ENCODE results near the gene HIRA. TPM values are rescaled to one million over a fixed set of nuclear protein-coding genes. Genes with fewer than 3 reads are reported as not detected.
A peak's percentile ranks its signal among the peaks of the same experiment; 100 is the strongest.

Gene HIRA
- polyA plus RNA-seq, 2 donors = 4.5 to 11.5 TPM

- Histone ChIP-seq H3K9me3 (ENCODE audit: control insufficient read depth in 2 of 2, insufficient read depth in 1 of 2, low read depth in 1 of 2, low read length in 1 of 2) (no peaks in the 10 kb centered on the region), H3K4me1 (ENCODE audit: control insufficient read depth in 2 of 2, insufficient read depth in 2 of 2, low read length in 1 of 2) (no peaks in the 10 kb centered on the region), H3K27ac (ENCODE audit: low read depth in 2 of 2, low read length in 1 of 2) (no peak overlapping the region), H3K27me3 (ENCODE audit: control insufficient read depth in 1 of 2, insufficient read depth in 2 of 2, low read length in 2 of 2) (no peaks in the 10 kb centered on the region), H3K4me3 (ENCODE audit: low read depth in 1 of 2, low read length in 2 of 2) (no peak overlapping the region), H3K36me3 (ENCODE audit: control insufficient read depth in 2 of 2, insufficient read depth in 2 of 2, low read length in 1 of 2) (no peaks in the 10 kb centered on the region)
- WGBS, 2 donors = 96% methylated on average over 5 of the region's 5 CpGs
Observed at GRCh38 chr22:19304547-19304946, 127.0 kb downstream of the HIRA start.

GRCh38 chr22:19303785-19304184 is 127.7 kb downstream of the HIRA start:
- Histone ChIP-seq H3K27me3 (ENCODE audit: control insufficient read depth in 1 of 2, insufficient read depth in 2 of 2, low read length in 2 of 2) (no peaks in the 10 kb centered on the region), H3K36me3 (ENCODE audit: control insufficient read depth in 2 of 2, insufficient read depth in 2 of 2, low read length in 1 of 2) (no peaks in the 10 kb centered on the region), H3K27ac (ENCODE audit: low read depth in 2 of 2, low read length in 1 of 2) (no peak overlapping the region), H3K4me3 (ENCODE audit: low read depth in 1 of 2, low read length in 2 of 2) (no peak overlapping the region), H3K4me1 (ENCODE audit: control insufficient read depth in 2 of 2, insufficient read depth in 2 of 2, low read length in 1 of 2) (no peaks in the 10 kb centered on the region), H3K9me3 (ENCODE audit: control insufficient read depth in 2 of 2, insufficient read depth in 1 of 2, low read depth in 1 of 2, low read length in 1 of 2) (no peaks in the 10 kb centered on the region)
- WGBS, 2 donors = 57 to 62% methylated on average over 1 of the region's 1 CpG

GRCh38 chr22:19295733-19296132 is 135.8 kb downstream of the HIRA start:
- Histone ChIP-seq H3K4me1 (ENCODE audit: control insufficient read depth in 2 of 2, insufficient read depth in 2 of 2, low read length in 1 of 2) (peaks cover 1 to 7% of the 10 kb centered on the region in 2 donors), H3K36me3 (ENCODE audit: control insufficient read depth in 2 of 2, insufficient read depth in 2 of 2, low read length in 1 of 2) (no peaks in the 10 kb centered on the region), H3K27me3 (ENCODE audit: control insufficient read depth in 1 of 2, insufficient read depth in 2 of 2, low read length in 2 of 2) (no peaks in the 10 kb centered on the region), H3K27ac (ENCODE audit: low read depth in 2 of 2, low read length in 1 of 2) (no peak overlapping the region), H3K9me3 (ENCODE audit: control insufficient read depth in 2 of 2, insufficient read depth in 1 of 2, low read depth in 1 of 2, low read length in 1 of 2) (no peaks in the 10 kb centered on the region), H3K4me3 (ENCODE audit: low read depth in 1 of 2, low read length in 2 of 2) (no peak overlapping the region)

- WGBS, 2 donors = 43 to 63% methylated on average over 23 of the region's 23 CpGs
- H3K4me1 ChIP-seq (ENCODE audit: control insufficient read depth in 2 of 2, insufficient read depth in 2 of 2, low read length in 1 of 2) = peaks cover 3 to 11% of the 10 kb centered on the region in 2 donors
Observed at GRCh38 chr22:19292458-19293230, 138.9 kb downstream of the HIRA start.

GRCh38 chr22:19291580-19292457 is 139.7 kb downstream of the HIRA start, which contains the start of gene CLTCL1:
CLTCL1 (minus strand) TSS chr22:19291719; CDS start chr22:19291641, 78 bp downstream.
- H3K4me1 ChIP-seq (ENCODE audit: control insufficient read depth in 2 of 2, insufficient read depth in 2 of 2, low read length in 1 of 2) = peaks cover 5 to 14% of the 10 kb centered on the region in 2 donors
- H3K36me3 ChIP-seq (ENCODE audit: control insufficient read depth in 2 of 2, insufficient read depth in 2 of 2, low read length in 1 of 2) = no peaks in the 10 kb centered on the region
- no peaks in the 10 kb centered on the region for H3K27me3 ChIP-seq (ENCODE audit: control insufficient read depth in 1 of 2, insufficient read depth in 2 of 2, low read length in 2 of 2)
- peak within 1 kb of the TSS; percentile 74 to 85 for H3K27ac ChIP-seq (ENCODE audit: low read depth in 2 of 2, low read length in 1 of 2)
- H3K4me3 ChIP-seq (ENCODE audit: low read depth in 1 of 2, low read length in 2 of 2) = peak within 1 kb of the TSS; percentile 70 to 84
- no peaks in the 10 kb centered on the region for H3K9me3 ChIP-seq (ENCODE audit: control insufficient read depth in 2 of 2, insufficient read depth in 1 of 2, low read depth in 1 of 2, low read length in 1 of 2)
- WGBS, 2 donors = 2 to 5% methylated on average over 39 to 69 of the region's 74 CpGs

More at GRCh38 chr22:19292458-19293230, 138.9 kb downstream of the HIRA start:
- no peaks in the 10 kb centered on the region for H3K9me3 ChIP-seq (ENCODE audit: control insufficient read depth in 2 of 2, insufficient read depth in 1 of 2, low read depth in 1 of 2, low read length in 1 of 2)
- H3K27ac ChIP-seq (ENCODE audit: low read depth in 2 of 2, low read length in 1 of 2) = peak overlapping the region; percentile 51 to 85
- no peaks in the 10 kb centered on the region for H3K36me3 ChIP-seq (ENCODE audit: control insufficient read depth in 2 of 2, insufficient read depth in 2 of 2, low read length in 1 of 2)
- H3K4me3 ChIP-seq (ENCODE audit: low read depth in 1 of 2, low read length in 2 of 2) = peak overlapping the region; percentile 63 to 70
- no peaks in the 10 kb centered on the region for H3K27me3 ChIP-seq (ENCODE audit: control insufficient read depth in 1 of 2, insufficient read depth in 2 of 2, low read length in 2 of 2)

- WGBS, 2 donors = 0% methylated on average over 36 to 41 of the region's 41 CpGs
- H3K4me1 ChIP-seq (ENCODE audit: control insufficient read depth in 2 of 2, insufficient read depth in 2 of 2, low read length in 1 of 2) = peaks cover 5 to 14% of the 10 kb centered on the region in 2 donors
- H3K36me3 ChIP-seq (ENCODE audit: control insufficient read depth in 2 of 2, insufficient read depth in 2 of 2, low read length in 1 of 2) = no peaks in the 10 kb centered on the region
- no peaks in the 10 kb centered on the region for H3K9me3 ChIP-seq (ENCODE audit: control insufficient read depth in 2 of 2, insufficient read depth in 1 of 2, low read depth in 1 of 2, low read length in 1 of 2)
- peak overlapping the region; percentile 70 to 84 for H3K4me3 ChIP-seq (ENCODE audit: low read depth in 1 of 2, low read length in 2 of 2)
- H3K27ac ChIP-seq (ENCODE audit: low read depth in 2 of 2, low read length in 1 of 2) = peak overlapping the region; percentile 58 to 74
- no peaks in the 10 kb centered on the region for H3K27me3 ChIP-seq (ENCODE audit: control insufficient read depth in 1 of 2, insufficient read depth in 2 of 2, low read length in 2 of 2)
Observed at GRCh38 chr22:19291218-19291579, 140.3 kb downstream of the HIRA start.

- Histone ChIP-seq H3K4me3 (ENCODE audit: low read depth in 1 of 2, low read length in 2 of 2) (peak overlapping the region; percentile 70 to 84), H3K36me3 (ENCODE audit: control insufficient read depth in 2 of 2, insufficient read depth in 2 of 2, low read length in 1 of 2) (no peaks in the 10 kb centered on the region), H3K27me3 (ENCODE audit: control insufficient read depth in 1 of 2, insufficient read depth in 2 of 2, low read length in 2 of 2) (no peaks in the 10 kb centered on the region), H3K4me1 (ENCODE audit: control insufficient read depth in 2 of 2, insufficient read depth in 2 of 2, low read length in 1 of 2) (peaks cover 5 to 14% of the 10 kb centered on the region in 2 donors), H3K27ac (ENCODE audit: low read depth in 2 of 2, low read length in 1 of 2) (no peak overlapping the region), H3K9me3 (ENCODE audit: control insufficient read depth in 2 of 2, insufficient read depth in 1 of 2, low read depth in 1 of 2, low read length in 1 of 2) (no peaks in the 10 kb centered on the region)
- WGBS, 2 donors = 19 to 20% methylated on average over 27 of the region's 27 CpGs
Observed at GRCh38 chr22:19290400-19291217, 140.9 kb downstream of the HIRA start.

- H3K9me3 ChIP-seq (ENCODE audit: control insufficient read depth in 2 of 2, insufficient read depth in 1 of 2, low read depth in 1 of 2, low read length in 1 of 2) = no peaks in the 10 kb centered on the region
- H3K4me1 ChIP-seq (ENCODE audit: control insufficient read depth in 2 of 2, insufficient read depth in 2 of 2, low read length in 1 of 2) = peaks cover 5 to 14% of the 10 kb centered on the region in 2 donors
- H3K36me3 ChIP-seq (ENCODE audit: control insufficient read depth in 2 of 2, insufficient read depth in 2 of 2, low read length in 1 of 2) = no peaks in the 10 kb centered on the region
- H3K27me3 ChIP-seq (ENCODE audit: control insufficient read depth in 1 of 2, insufficient read depth in 2 of 2, low read length in 2 of 2) = no peaks in the 10 kb centered on the region
- no peak overlapping the region for H3K4me3 ChIP-seq (ENCODE audit: low read depth in 1 of 2, low read length in 2 of 2)
- H3K27ac ChIP-seq (ENCODE audit: low read depth in 2 of 2, low read length in 1 of 2) = no peak overlapping the region
- WGBS, 2 donors = 71 to 79% methylated on average over 5 of the region's 5 CpGs
Observed at GRCh38 chr22:19289475-19290161, 141.9 kb downstream of the HIRA start.

GRCh38 chr22:19287889-19288288 is 143.6 kb downstream of the HIRA start:
- no peaks in the 10 kb centered on the region for H3K9me3 ChIP-seq (ENCODE audit: control insufficient read depth in 2 of 2, insufficient read depth in 1 of 2, low read depth in 1 of 2, low read length in 1 of 2)
- no peak overlapping the region for H3K27ac ChIP-seq (ENCODE audit: low read depth in 2 of 2, low read length in 1 of 2)
- 69% methylated on average over 4 of the region's 4 CpGs for WGBS, 2 donors
- no peak overlapping the region for H3K4me3 ChIP-seq (ENCODE audit: low read depth in 1 of 2, low read length in 2 of 2)
- H3K4me1 ChIP-seq (ENCODE audit: control insufficient read depth in 2 of 2, insufficient read depth in 2 of 2, low read length in 1 of 2) = peaks cover 5 to 14% of the 10 kb centered on the region in 2 donors
- H3K36me3 ChIP-seq (ENCODE audit: control insufficient read depth in 2 of 2, insufficient read depth in 2 of 2, low read length in 1 of 2) = no peaks in the 10 kb centered on the region
- H3K27me3 ChIP-seq (ENCODE audit: control insufficient read depth in 1 of 2, insufficient read depth in 2 of 2, low read length in 2 of 2) = no peaks in the 10 kb centered on the region
